Fibroblast of skin of scalp (primary cell): ENCODE results near the gene NOP53.
"Not testable (repeated sequence)": the region's sequence is repeated elsewhere in the genome, so short reads cannot be mapped to it uniquely, and the experiment has no call there.

Experiments
- DNase-seq: peaks from one replicate; pipeline ENCODE4 v3.0.0-alpha.2; 2013

Gene NOP53

GRCh38 chr19:47718415-47719046, 26.8 kb upstream of the NOP53 start:
- not testable (repeated sequence) for DNase-seq

GRCh38 chr19:47719047-47719859, 26.1 kb upstream of the NOP53 start:
- peak; percentile 100 for DNase-seq

- DNase-seq: no peak
Observed at GRCh38 chr19:47720669-47721422, 24.5 kb upstream of the NOP53 start.

GRCh38 chr19:47723581-47723940, 21.8 kb upstream of the NOP53 start:
- DNase-seq: peak; percentile 92

GRCh38 chr19:47725759-47726401, 19.5 kb upstream of the NOP53 start:
- DNase-seq: no peak

GRCh38 chr19:47726467-47726866, 18.9 kb upstream of the NOP53 start:
- peak; percentile 85 for DNase-seq

GRCh38 chr19:47728295-47728694, 17.1 kb upstream of the NOP53 start:
- not testable (repeated sequence) for DNase-seq

- peak; percentile 92 for DNase-seq
Observed at GRCh38 chr19:47729468-47729798, 15.9 kb upstream of the NOP53 start.

GRCh38 chr19:47729799-47730520, 15.4 kb upstream of the NOP53 start:
- no peak for DNase-seq

- DNase-seq: no peak
Observed at GRCh38 chr19:47730521-47730889, 14.8 kb upstream of the NOP53 start.

GRCh38 chr19:47730910-47731309, 14.4 kb upstream of the NOP53 start:
- DNase-seq: no peak

- DNase-seq: no peak
Observed at GRCh38 chr19:47735131-47735530, 10.2 kb upstream of the NOP53 start.

- DNase-seq: no peak
Observed at GRCh38 chr19:47740866-47741519, 4.4 kb upstream of the NOP53 start.

- DNase-seq: no peak
Observed at GRCh38 chr19:47741544-47742140, 3.7 kb upstream of the NOP53 start.

GRCh38 chr19:47742634-47743033, 2.7 kb upstream of the NOP53 start:
- DNase-seq: peak; percentile 42

- DNase-seq: not testable (repeated sequence)
Observed at GRCh38 chr19:47746129-47746528, 783 bp downstream of the NOP53 start.

GRCh38 chr19:47749326-47749725, 4.0 kb downstream of the NOP53 start:
- DNase-seq: no peak

- DNase-seq: no peak
Observed at GRCh38 chr19:47750752-47751151, 5.4 kb downstream of the NOP53 start.

GRCh38 chr19:47752440-47753211, 7.3 kb downstream of the NOP53 start:
- DNase-seq: no peak

GRCh38 chr19:47754206-47755064, 9.1 kb downstream of the NOP53 start:
- no peak for DNase-seq
